NCI-H1930 (cell line): ENCODE data around the gene SLC39A3.

Source experiments
- DNase-seq, 2 experiments: peaks; one replicate each; lab custom pipeline; 2025; lab: John Stamatoyannopoulos, UW

SLC39A3 gene

GRCh38 chr19:2747349-2747748 is 7.5 kb upstream of the SLC39A3 start:
- DNase-seq, result no peak

- DNase-seq, result no peak
Observed at GRCh38 chr19:2744113-2744512, 4.3 kb upstream of the SLC39A3 start.

DNA sequence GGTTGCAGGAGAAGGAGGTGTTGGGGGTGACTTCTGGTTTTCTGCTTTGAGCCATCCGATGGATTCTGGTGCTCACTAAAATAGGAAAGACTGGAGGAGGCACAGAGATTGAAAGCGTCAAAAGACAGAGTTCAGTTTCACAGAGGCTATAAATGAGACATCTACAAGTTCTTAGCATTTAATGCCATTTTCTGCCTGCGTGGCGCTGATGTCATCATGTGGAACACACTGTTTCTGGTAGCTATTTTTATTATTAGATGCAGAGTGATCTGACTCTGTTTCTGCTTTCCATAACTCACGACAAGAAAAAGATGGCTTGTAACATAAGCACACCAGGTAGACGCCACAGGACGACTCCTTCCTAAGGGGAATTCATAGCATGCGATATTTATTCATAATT is 3.3 kb upstream of the SLC39A3 start:
- no peak for DNase-seq

- no peak for DNase-seq
Observed at GRCh38 chr19:2740314-2740656, 468 bp upstream of the SLC39A3 start.

GRCh38 chr19:2736550-2737190 is 3.1 kb downstream of the SLC39A3 start:
- no peak for DNase-seq

- DNase-seq, result no peak
Observed at GRCh38 chr19:2735374-2735773, 4.4 kb downstream of the SLC39A3 start.

GRCh38 chr19:2734589-2735288 is 5.1 kb downstream of the SLC39A3 start:
- DNase-seq, result no peak

DNA sequence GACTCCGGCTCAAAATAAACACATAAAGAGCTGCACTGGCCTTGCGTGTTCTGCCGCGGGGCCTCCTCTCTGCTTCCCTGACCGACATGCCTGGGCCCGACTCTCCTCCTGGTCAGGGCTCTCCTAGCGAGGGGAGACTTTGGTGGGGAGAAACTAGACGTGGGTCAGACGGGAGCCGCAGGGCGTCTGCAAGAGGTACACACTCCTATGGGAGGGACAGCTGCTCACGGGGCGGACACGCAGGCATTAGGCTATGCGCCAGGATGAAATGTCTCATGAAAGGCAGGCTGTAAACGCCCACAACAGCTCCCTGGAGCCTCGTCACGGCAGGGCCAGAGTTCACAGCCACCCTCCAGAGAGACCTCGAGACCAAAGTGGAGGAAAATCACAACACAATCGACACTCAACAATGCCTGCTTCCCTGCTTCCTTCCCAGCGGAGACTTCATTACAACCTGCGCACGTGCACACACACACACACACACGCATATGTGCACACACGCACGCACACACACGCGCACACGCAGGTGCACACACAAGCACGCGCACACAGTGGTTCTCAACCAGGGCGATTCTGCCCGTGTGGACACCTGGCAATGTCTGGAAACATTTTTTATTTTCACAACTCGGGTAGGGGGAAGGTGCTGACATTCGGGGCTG is 5.8 kb downstream of the SLC39A3 start:
- DNase-seq, result no peak

GRCh38 chr19:2732883-2733282 is 6.9 kb downstream of the SLC39A3 start:
- no peak for DNase-seq

- no peak for DNase-seq
Observed at GRCh38 chr19:2732157-2732725, 7.6 kb downstream of the SLC39A3 start.

GRCh38 chr19:2731181-2731995 is 8.4 kb downstream of the SLC39A3 start:
- DNase-seq, result no peak

GRCh38 chr19:2729943-2730818 is 9.6 kb downstream of the SLC39A3 start:
- no peak for DNase-seq

DNA sequence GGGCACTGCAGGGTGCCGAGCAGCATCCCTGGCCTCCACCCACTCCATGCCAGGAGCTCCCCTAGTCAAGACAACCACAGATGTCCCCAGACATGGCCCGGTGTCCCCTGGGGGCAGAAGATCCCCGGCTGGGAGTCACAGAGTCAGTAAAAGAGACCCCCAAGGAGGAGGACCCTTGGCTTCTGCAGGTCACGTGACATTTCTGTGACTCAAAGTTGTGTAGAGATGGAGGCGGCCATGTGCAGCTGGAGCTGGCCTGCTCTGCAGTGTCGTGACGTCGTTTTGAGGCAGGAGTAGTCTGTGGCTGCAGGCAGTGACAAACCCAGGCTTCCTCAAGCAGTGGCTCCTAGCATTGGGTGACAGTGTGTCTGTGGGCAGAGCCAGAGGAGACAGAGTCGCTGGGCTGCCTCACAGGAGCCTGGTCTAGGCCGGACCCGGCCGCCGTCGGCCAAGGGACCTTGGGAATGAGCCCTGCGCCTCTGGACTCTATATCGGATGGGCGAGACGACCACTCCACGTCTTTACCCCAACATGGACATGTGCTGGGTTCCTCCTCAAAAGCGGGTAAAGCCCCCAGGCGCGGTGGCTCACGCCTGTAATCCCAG is 10.9 kb downstream of the SLC39A3 start:
- DNase-seq, result no peak

- DNase-seq, result no peak
Observed at GRCh38 chr19:2727640-2727944, 12.2 kb downstream of the SLC39A3 start.

- DNase-seq, result no peak
Observed at GRCh38 chr19:2726904-2727639, 12.7 kb downstream of the SLC39A3 start.

GRCh38 chr19:2726160-2726855 is 13.5 kb downstream of the SLC39A3 start:
- no peak for DNase-seq

DNA sequence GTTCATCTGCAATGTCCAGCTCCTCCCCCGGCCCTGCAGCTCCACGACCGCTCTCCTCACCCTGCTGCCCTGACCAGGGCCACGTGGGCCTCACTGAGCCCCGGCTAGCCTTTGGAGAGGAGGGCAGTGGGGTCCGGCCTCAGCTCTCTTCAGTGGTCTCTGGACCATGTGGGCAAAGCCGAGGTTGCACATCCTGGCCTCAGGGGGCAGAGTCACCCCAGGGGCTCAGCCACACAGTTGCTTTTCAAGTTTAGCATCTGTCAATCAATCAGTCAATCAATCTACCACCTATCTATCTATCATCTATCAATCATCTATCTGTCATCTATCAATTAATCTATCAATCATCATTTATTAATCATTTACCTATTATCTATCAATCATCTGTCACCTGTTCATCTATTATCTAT is 15.7 kb downstream of the SLC39A3 start:
- no peak for DNase-seq

GRCh38 chr19:2723747-2724146 is 16.1 kb downstream of the SLC39A3 start:
- no peak for DNase-seq

- DNase-seq, result no peak
Observed at GRCh38 chr19:2723345-2723715, 16.5 kb downstream of the SLC39A3 start.
